ENCODE data around the gene SCMH1. TPM values are rescaled to one million over a fixed set of nuclear protein-coding genes. Genes with fewer than 3 reads are reported as not detected.

SCMH1 gene
- total and polyA plus RNA-seq, 2 of the 4 experiments (the other 2 are of a cell fraction) = 9.0 to 19.4 TPM

- ChIA-PET POLR2A (ENCODE audit: unreplicated experiment) (no interaction called here), CTCF (no interaction called here)
- intact Hi-C loops (cut with micrococcal nuclease) = no loop called here
- no peak overlapping the region for H3K9ac ChIP-seq (ENCODE audit: low read depth, low read length)
- no peak overlapping the region for H2BK20ac ChIP-seq (ENCODE audit: low read depth, low read length)
- no peak overlapping the region for H3K4ac ChIP-seq (ENCODE audit: low read depth, low read length)
- no peak overlapping the region for H2BK5ac ChIP-seq (ENCODE audit: low read depth, low read length, poor library complexity, severe bottlenecking)
- ATAC-seq (ENCODE audit: low read depth) (no peak), DNase-seq (no peak)
- no peak overlapping the region for H2AK9ac ChIP-seq (replicated peaks; ENCODE audit: low read depth, low read length, poor library complexity)
- peaks cover 38% of the 10 kb centered on the region for H3K36me3 ChIP-seq (ENCODE audit: control insufficient read depth, insufficient read depth, low read length)
- no peak overlapping the region for H2BK120ac ChIP-seq (ENCODE audit: low read depth, low read length)
- H3K4me2 ChIP-seq (ENCODE audit: low read depth, low read length) = no peak overlapping the region
- no peak overlapping the region for H2BK15ac ChIP-seq (ENCODE audit: low read depth, low read length)
- no peak overlapping the region for H3K27ac ChIP-seq (ENCODE audit: insufficient read depth, low read length)
- H2AFZ ChIP-seq (replicated peaks; ENCODE audit: low read length, poor library complexity) = no peak overlapping the region
- no peak for TF ChIP-seq CEBPB (IDR thresholded peaks at IDR 0.05; ENCODE audit: low read depth, low read length)
- no peak for TF ChIP-seq POLR2A (IDR thresholded peaks at IDR 0.05; ENCODE audit: low read depth, low read length)
- TF ChIP-seq SMC3 (IDR thresholded peaks at IDR 0.05; ENCODE audit: low read depth, low read length) = no peak
- TF ChIP-seq, protein P1, sequence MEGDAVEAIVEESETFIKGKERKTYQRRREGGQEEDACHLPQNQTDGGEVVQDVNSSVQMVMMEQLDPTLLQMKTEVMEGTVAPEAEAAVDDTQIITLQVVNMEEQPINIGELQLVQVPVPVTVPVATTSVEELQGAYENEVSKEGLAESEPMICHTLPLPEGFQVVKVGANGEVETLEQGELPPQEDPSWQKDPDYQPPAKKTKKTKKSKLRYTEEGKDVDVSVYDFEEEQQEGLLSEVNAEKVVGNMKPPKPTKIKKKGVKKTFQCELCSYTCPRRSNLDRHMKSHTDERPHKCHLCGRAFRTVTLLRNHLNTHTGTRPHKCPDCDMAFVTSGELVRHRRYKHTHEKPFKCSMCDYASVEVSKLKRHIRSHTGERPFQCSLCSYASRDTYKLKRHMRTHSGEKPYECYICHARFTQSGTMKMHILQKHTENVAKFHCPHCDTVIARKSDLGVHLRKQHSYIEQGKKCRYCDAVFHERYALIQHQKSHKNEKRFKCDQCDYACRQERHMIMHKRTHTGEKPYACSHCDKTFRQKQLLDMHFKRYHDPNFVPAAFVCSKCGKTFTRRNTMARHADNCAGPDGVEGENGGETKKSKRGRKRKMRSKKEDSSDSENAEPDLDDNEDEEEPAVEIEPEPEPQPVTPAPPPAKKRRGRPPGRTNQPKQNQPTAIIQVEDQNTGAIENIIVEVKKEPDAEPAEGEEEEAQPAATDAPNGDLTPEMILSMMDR (conservative IDR thresholded peaks at IDR 0.05; ENCODE audit: low read depth, low read length) = no peak
- TF ChIP-seq BHLHE40 (IDR thresholded peaks at IDR 0.05; ENCODE audit: low read depth, low read length) = no peak
- TF ChIP-seq MXI1 (IDR thresholded peaks at IDR 0.05; ENCODE audit: borderline replicate concordance, low read depth, low read length) = no peak
- no peak for TF ChIP-seq USF2 (IDR thresholded peaks at IDR 0.05; ENCODE audit: low read depth, low read length)
- TF ChIP-seq CHD1 (IDR thresholded peaks at IDR 0.05; ENCODE audit: low read depth, low read length) = no peak
- TF ChIP-seq RAD21 (IDR thresholded peaks at IDR 0.05; ENCODE audit: low read length) = no peak
- no peak for TF ChIP-seq MAFK (IDR thresholded peaks at IDR 0.05; ENCODE audit: low read depth, low read length)
- no peak for TF ChIP-seq FOS (IDR thresholded peaks at IDR 0.05; ENCODE audit: low read depth, low read length)
- TF ChIP-seq MAZ (IDR thresholded peaks at IDR 0.05; ENCODE audit: borderline replicate concordance, low read depth, low read length) = no peak
- TF ChIP-seq, protein P2, sequence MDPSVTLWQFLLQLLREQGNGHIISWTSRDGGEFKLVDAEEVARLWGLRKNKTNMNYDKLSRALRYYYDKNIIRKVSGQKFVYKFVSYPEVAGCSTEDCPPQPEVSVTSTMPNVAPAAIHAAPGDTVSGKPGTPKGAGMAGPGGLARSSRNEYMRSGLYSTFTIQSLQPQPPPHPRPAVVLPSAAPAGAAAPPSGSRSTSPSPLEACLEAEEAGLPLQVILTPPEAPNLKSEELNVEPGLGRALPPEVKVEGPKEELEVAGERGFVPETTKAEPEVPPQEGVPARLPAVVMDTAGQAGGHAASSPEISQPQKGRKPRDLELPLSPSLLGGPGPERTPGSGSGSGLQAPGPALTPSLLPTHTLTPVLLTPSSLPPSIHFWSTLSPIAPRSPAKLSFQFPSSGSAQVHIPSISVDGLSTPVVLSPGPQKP (IDR thresholded peaks at IDR 0.05; ENCODE audit: borderline replicate concordance, low read depth, low read length) = no peak
- TF ChIP-seq RCOR1 (IDR thresholded peaks at IDR 0.05; ENCODE audit: insufficient replicate concordance, low read length) = no peak
- TF ChIP-seq NFE2L2 (IDR thresholded peaks at IDR 0.05; ENCODE audit: low read depth, low read length) = no peak
- no peak for TF ChIP-seq RFX5 (IDR thresholded peaks at IDR 0.05; ENCODE audit: low read depth, low read length)
- H3K9me3 ChIP-seq (ENCODE audit: control insufficient read depth, insufficient read depth, low read length) = no peaks in the 10 kb centered on the region
- H3K4me3 ChIP-seq (ENCODE audit: insufficient read depth, low read depth, low read length) = no peak overlapping the region
- dilution Hi-C loops (cut with HindIII; ENCODE audit: low sequenced_read_pairs, unreplicated experiment) = no loop called here
- H3K4me1 ChIP-seq (ENCODE audit: control insufficient read depth, insufficient read depth, low read length) = no peaks in the 10 kb centered on the region; the same call in 1 of the 2 replicates
- H4K8ac ChIP-seq (ENCODE audit: low read depth in 2 of 2, low read length in 2 of 2) = no peak overlapping the region
- H4K20me1 ChIP-seq (ENCODE audit: insufficient read depth, low read length) = no peaks in the 10 kb centered on the region
- no peaks in the 10 kb centered on the region for H3K27me3 ChIP-seq (ENCODE audit: control insufficient read depth, insufficient read depth, low read length)
- H3K9me1 ChIP-seq (ENCODE audit: insufficient read depth, low read length) = peaks cover 4% of the 10 kb centered on the region
- no peak overlapping the region for H3K18ac ChIP-seq (ENCODE audit: low read depth, low read length)
- H4K5ac ChIP-seq (ENCODE audit: low read depth, low read length) = no peak overlapping the region
- in situ Hi-C loops (cut with MboI; ENCODE audit: low sequenced_read_pairs) = loop anchor here (25.0 kb wide), 1 partner anchor 380 kb away; no protein-coding TSS in a partner anchor
- H2AK5ac ChIP-seq (ENCODE audit: low read depth, low read length) = no peak overlapping the region
- WGBS, 2 experiments (ENCODE audit: extremely low coverage in 2 of 2, insufficient read length in 1 of 2) = 100% methylated on average over 1 of the region's 2 CpGs; no CpG with 5 or more reads in 1 of the 2 experiments
- no peak overlapping the region for H4K91ac ChIP-seq (ENCODE audit: insufficient read depth, low read depth, low read length)
- BruUV-seq (replicated peaks) = no TSS peak
- no peak overlapping the region for H3K14ac ChIP-seq (replicated peaks; ENCODE audit: low read depth, low read length)
- H3K79me1 ChIP-seq (ENCODE audit: low read depth in 1 of 2, low read length in 2 of 2) = no peaks in the 10 kb centered on the region; a peak in 1 of 4 replicates
- no peak overlapping the region for H3K23ac ChIP-seq (ENCODE audit: low read depth, low read length)
- no peak overlapping the region for H3K56ac ChIP-seq (ENCODE audit: extremely low read depth, insufficient read depth, low read length)
Observed at GRCh38 chr1:41032147-41032546, 210.0 kb downstream of the SCMH1 start.

Measured in IMR-90 (cell line).